NAMALWA (cell line): Measurements from ENCODE around the gene GMFB.

Experiments
- DNase-seq: peaks from one replicate; pipeline ENCODE4 v3.0.0-alpha.2; 2015; ENCODE audit warnings: low spot score

GMFB gene

DNA sequence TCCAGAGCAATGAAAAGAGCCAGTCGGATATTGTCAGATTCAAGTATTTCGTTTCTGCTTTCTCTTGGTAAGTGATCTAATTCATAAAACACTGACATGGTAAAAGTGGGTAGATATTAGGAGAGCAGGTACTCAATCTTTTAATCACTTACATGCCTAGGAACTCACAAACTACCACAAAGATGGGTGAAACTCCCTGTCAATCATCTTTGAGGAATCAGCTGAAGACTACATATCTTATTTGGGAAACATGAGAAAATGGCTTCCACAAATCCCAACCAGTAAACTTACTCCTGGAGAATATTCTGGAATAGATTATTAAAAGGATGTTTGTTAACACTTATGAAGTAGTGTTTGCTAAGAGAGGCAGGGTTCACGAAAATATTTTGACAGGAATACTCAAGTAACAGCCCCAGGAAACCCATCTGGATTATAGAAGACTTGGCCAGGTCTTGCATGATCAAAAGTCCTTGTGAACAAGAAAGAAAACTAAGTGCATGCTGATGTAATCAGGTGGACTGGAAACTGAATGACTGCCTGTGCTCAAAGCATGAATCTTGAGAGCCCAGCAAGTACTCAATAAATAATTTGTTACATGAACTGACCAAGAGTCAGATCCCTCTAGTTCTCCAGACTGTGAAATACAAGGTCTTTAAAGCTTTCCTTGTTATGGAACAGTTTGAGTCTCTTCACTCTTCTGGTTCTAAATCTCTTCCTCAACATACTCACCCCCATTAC lies 63.1 kb downstream of the GMFB start:
- DNase-seq = no peak

DNA sequence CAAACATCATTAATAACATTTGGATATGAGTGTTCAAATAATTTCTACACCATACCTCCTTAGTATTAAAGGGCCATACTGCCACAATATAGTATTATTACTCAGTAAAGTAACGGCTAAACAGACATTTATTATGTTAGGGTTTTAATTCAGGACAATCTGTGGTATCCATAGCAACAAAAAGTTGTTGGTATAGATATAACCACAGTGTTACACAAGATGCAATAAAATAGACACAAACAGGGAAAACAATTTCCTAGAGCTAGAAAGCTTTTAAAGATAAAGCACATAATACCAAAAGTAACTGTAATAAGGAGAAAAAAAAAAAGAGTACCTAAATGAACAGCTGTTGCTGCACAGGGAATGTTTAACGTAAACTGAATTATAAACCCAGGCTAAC lies 63.7 kb downstream of the GMFB start:
- no peak for DNase-seq
